Stomach (tissue), 9 donors: Measurements from ENCODE around the gene POC1B. TPM values are rescaled to one million over a fixed set of nuclear protein-coding genes. Genes with fewer than 3 reads are reported as not detected.

Source experiments
- DNase-seq, 2 donors: peaks; one replicate each; pipeline versions ENCODE4 v3.0.0 to v3.0.0-alpha.2; 2013 to 2019
- H3K27ac ChIP-seq, 5 donors: fragments of 200-600 bp in 4 of 5; sonication (generic) in 4 of 5; one replicate each; pipeline ENCODE4 v1.5.1; 2013 to 2019; ENCODE audit warnings: mild to moderate bottlenecking in 1 of 5, moderate library complexity in 1 of 5
- H3K27me3 ChIP-seq, 3 donors: fragments of 200-600 bp; sonication (generic); one replicate each; pipeline ENCODE4 v1.5.1; 2017 to 2019; ENCODE audit warnings: mixed run types in 1 of 3
- H3K36me3 ChIP-seq, 4 donors: fragments of 200-600 bp; sonication (generic); 1 replicate in 3 of 4; 2 replicates in 1 of 4; pipeline ENCODE4 v1.5.1; 2016 to 2019
- H3K4me1 ChIP-seq, 4 donors: fragments of 200-600 bp; sonication (generic); one replicate each; pipeline ENCODE4 v1.5.1; 2016 to 2019
- H3K4me3 ChIP-seq, 4 donors: fragments of 200-600 bp; sonication (generic) in 3 of 4; one replicate each; pipeline ENCODE4 v1.5.1; 2016 to 2019; ENCODE audit warnings: mild to moderate bottlenecking in 1 of 4
- H3K9me3 ChIP-seq, 4 donors: fragments of 200-600 bp; sonication (generic); one replicate each; pipeline ENCODE4 v1.5.1; 2016 to 2019
- EP300 ChIP-seq: sonication (generic); formaldehyde crosslinking; IDR thresholded peaks from one replicate; pipeline ENCODE4 v1.6.1; 2017; ENCODE audit warnings: antibody characterized with exemption
- POLR2A ChIP-seq, 4 donors: fragments of 450-650 bp; IDR thresholded peaks; one replicate each; pipeline ENCODE4 v1.6.1; 2016; ENCODE audit warnings: antibody characterized with exemption in 4 of 4, control low read depth in 2 of 4, mild to moderate bottlenecking in 1 of 4, moderate library complexity in 1 of 4
- POLR2AphosphoS5 ChIP-seq, 3 donors: sonication (generic); formaldehyde crosslinking; IDR thresholded peaks; one replicate each; pipeline ENCODE4 v1.6.1; 2016; ENCODE audit warnings: antibody characterized with exemption in 3 of 3
- WGBS, 5 donors: extraction: QIAGEN DNeasy Blood & Tissue Kit in 3 of 5; methylation state at CpG; one replicate each; pipeline versions ENCODE4 v1.1.5 to v1.1.7; 2013 to 2018; 5-methylcytosine and 5-hydroxymethylcytosine counted together
- intact Hi-C: fragments of 100-400 bp; cut with DNase I; formaldehyde crosslinking; loops from one replicate; pipeline ENCODE4 v1.15.1; 2023; ENCODE audit warnings: low total_unique reads
- polyA plus RNA-seq, 3 donors: library from polyadenylated mRNA; stranded (reverse); fragments of 200-250 nt; gene quantifications; one replicate each; pipeline ENCODE4 v1.2.3, GENCODE V29; 2013
- total RNA-seq, 5 donors: library from RNA; depleted of rRNA; stranded (reverse); fragments of >200 nt; gene quantifications; one replicate each; pipeline versions ENCODE4 v1.1.0 to v1.2.3, GENCODE V29; 2014 to 2016
- TF ChIP-seq, protein P1 (sequence below), 7 experiments: fragments of 450-650 bp in 4 of 7; fragments of 200-600 bp in 3 of 7; sonication (generic) in 3 of 7; IDR thresholded peaks; one replicate each; pipeline ENCODE4 v1.5.1; 2016 to 2019; ENCODE audit warnings: antibody characterized with exemption in 7 of 7, control low read depth in 2 of 7, mild to moderate bottlenecking in 1 of 7
- donor health status: healthy with polysubstance abuse.
- donor health status: Bipolar disorder and iron deficiency.
- donor health status: healthy.

The POC1B gene
- total and polyA plus RNA-seq, 8 donors = 1.7 to 68.3 (median 18.3) TPM

- Histone ChIP-seq H3K4me1 (peaks cover 25 to 62% (median 48%) of the 10 kb centered on the region in 4 donors), H3K27me3 (no peaks in the 10 kb centered on the region), H3K4me3 (no peak overlapping the region), H3K9me3 (no peaks in the 10 kb centered on the region), H3K27ac (peak overlapping the region in 1 of 5 donors; percentile 73), H3K36me3 (no peaks in the 10 kb centered on the region)
- WGBS, 5 donors = 46 to 81% (median 67%) methylated on average over 3 of the region's 3 CpGs
- peak in 1 of 2 donors; percentile 53 for DNase-seq
- intact Hi-C loops = no loop called here
- TF ChIP-seq POLR2AphosphoS5 (IDR thresholded peaks at IDR 0.05) (peak in 1 of 3 donors; percentile 8), EP300 (no peak)
Measured at GRCh38 chr12:89386138-89386537, 139.7 kb downstream of the POC1B start.

DNA sequence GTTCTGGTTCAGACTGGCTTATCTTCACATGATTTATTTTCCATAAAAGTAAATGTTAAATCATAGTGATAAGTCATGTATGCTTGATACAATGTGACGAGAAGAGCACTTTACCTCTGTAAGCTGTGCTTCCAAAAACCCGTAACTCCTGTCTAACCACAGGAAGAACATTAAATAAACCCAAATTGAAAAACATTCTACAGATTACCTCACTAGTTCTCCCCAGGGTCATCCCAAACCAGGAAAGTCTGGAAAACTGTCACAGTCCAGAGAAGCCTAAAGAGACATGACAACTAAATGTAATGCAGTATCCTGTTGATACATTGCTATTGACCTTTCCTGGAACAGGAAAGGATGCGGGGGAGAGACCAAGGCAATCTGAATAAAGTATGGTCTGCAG lies 141.0 kb downstream of the POC1B start:
- TF ChIP-seq, protein P1, sequence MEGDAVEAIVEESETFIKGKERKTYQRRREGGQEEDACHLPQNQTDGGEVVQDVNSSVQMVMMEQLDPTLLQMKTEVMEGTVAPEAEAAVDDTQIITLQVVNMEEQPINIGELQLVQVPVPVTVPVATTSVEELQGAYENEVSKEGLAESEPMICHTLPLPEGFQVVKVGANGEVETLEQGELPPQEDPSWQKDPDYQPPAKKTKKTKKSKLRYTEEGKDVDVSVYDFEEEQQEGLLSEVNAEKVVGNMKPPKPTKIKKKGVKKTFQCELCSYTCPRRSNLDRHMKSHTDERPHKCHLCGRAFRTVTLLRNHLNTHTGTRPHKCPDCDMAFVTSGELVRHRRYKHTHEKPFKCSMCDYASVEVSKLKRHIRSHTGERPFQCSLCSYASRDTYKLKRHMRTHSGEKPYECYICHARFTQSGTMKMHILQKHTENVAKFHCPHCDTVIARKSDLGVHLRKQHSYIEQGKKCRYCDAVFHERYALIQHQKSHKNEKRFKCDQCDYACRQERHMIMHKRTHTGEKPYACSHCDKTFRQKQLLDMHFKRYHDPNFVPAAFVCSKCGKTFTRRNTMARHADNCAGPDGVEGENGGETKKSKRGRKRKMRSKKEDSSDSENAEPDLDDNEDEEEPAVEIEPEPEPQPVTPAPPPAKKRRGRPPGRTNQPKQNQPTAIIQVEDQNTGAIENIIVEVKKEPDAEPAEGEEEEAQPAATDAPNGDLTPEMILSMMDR (IDR thresholded peaks at IDR 0.05) = no peak
- TF ChIP-seq POLR2A (IDR thresholded peaks at IDR 0.05) = no peak
- no peak for TF ChIP-seq EP300
- TF ChIP-seq POLR2AphosphoS5 (IDR thresholded peaks at IDR 0.05) = no peak
- peaks cover 25 to 49% (median 38%) of the 10 kb centered on the region in 4 donors for H3K4me1 ChIP-seq
- H3K36me3 ChIP-seq = no peaks in the 10 kb centered on the region
- no peak for DNase-seq
- no peak overlapping the region for H3K4me3 ChIP-seq
- H3K9me3 ChIP-seq = no peaks in the 10 kb centered on the region
- no peaks in the 10 kb centered on the region for H3K27me3 ChIP-seq
- intact Hi-C loops = no loop called here
- WGBS, 5 donors = 31 to 50% (median 33%) methylated on average over 3 of the region's 3 CpGs
- peak overlapping the region in 4 of 5 donors; percentile 62 to 79 (median 72) for H3K27ac ChIP-seq

GRCh38 chr12:89384050-89384758 lies 141.6 kb downstream of the POC1B start:
- intact Hi-C loops = no loop called here
- 17 to 22% (median 20%) methylated on average over 8 of the region's 8 CpGs for WGBS, 5 donors

DNA sequence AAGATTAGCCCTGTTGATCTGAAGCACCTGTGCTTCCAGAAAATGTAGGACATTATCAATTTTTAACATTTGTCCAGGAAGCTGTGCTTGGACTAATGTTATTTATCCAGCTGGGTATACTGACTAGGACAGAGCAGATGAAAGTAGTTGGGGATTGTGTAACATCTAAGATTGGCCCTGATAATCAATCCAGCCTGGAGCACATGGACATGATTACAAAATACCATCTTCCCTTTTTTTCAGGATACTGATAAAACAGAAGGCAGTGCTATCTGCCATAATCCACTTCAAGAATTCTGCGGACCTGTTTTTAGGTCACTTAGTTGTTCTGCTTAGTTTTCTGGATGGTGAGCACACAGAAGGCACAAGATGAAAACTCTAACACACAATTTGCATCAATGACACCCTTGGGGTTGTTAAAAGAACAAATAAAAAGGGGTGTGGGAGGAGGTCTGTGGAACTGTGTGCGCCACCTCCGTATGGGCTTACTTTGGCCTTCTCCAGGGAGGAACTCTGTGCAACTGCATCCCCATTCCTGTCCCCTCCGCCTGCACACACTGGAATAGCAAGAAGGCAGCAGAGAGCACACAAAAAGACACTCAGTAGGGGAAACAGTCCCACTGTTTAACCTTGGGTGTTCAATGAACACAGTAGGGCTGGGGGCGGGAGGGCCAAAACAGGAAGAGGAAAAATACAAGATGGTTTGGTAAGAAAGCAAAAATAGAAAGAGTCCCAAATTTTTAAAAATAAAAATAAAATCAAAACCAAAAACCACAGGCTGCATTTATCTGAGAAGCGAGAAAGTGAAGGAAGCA lies 142.4 kb downstream of the POC1B start:
- Histone ChIP-seq H3K4me1 (peaks cover 21 to 43% (median 32%) of the 10 kb centered on the region in 4 donors), H3K27ac (peak overlapping the region; percentile 52 to 79 (median 71))
- 64 to 71% (median 68%) methylated on average over 6 of the region's 6 CpGs for WGBS, 5 donors

More at GRCh38 chr12:89384050-89384758, 141.6 kb downstream of the POC1B start:
- Histone ChIP-seq H3K27me3 (no peaks in the 10 kb centered on the region), H3K4me3 (no peak overlapping the region), H3K9me3 (no peaks in the 10 kb centered on the region), H3K27ac (peak overlapping the region; percentile 62 to 79 (median 71)), H3K4me1 (peaks cover 21 to 43% (median 32%) of the 10 kb centered on the region in 4 donors), H3K36me3 (no peaks in the 10 kb centered on the region)
- peak; percentile 62 to 70 for DNase-seq
- no peak for TF ChIP-seq POLR2A (IDR thresholded peaks at IDR 0.05)
- no peak for TF ChIP-seq EP300
- no peak for TF ChIP-seq POLR2AphosphoS5 (IDR thresholded peaks at IDR 0.05)
- TF ChIP-seq, protein P1 (IDR thresholded peaks at IDR 0.05) = no peak

More for the DNA sequence above, 142.4 kb downstream of the POC1B start:
- no peak overlapping the region for H3K4me3 ChIP-seq
- intact Hi-C loops = no loop called here
- H3K27me3 ChIP-seq = no peaks in the 10 kb centered on the region
- no peaks in the 10 kb centered on the region for H3K9me3 ChIP-seq
- H3K36me3 ChIP-seq = no peaks in the 10 kb centered on the region
- no peak for DNase-seq
- no peak for TF ChIP-seq POLR2AphosphoS5 (IDR thresholded peaks at IDR 0.05)
- TF ChIP-seq EP300 = no peak
- TF ChIP-seq, protein P1 (IDR thresholded peaks at IDR 0.05) = no peak
- TF ChIP-seq POLR2A (IDR thresholded peaks at IDR 0.05) = no peak
